Hepatocyte (in vitro differentiated cells): ENCODE data around the gene LIPC. TPM values are rescaled to one million over a fixed set of nuclear protein-coding genes. Genes with fewer than 3 reads are reported as not detected.

Source experiments
- DNase-seq: peaks from one replicate; pipeline ENCODE4 v3.0.0-alpha.2; 2016; ENCODE audit warnings: low spot score
- H2AFZ ChIP-seq: fragments of 200-600 bp; sonication (generic); 2 replicates; pipeline ENCODE4 v1.6.0; 2016; ENCODE audit warnings: antibody characterized with exemption, mild to moderate bottlenecking
- H3K27ac ChIP-seq: fragments of 200-600 bp; sonication (generic); 2 replicates; pipeline ENCODE4 v1.5.1; 2016; ENCODE audit warnings: mild to moderate bottlenecking
- H3K27me3 ChIP-seq: fragments of 200-600 bp; sonication (generic); 2 replicates; pipeline ENCODE4 v1.6.1; 2016
- H3K36me3 ChIP-seq: fragments of 200-600 bp; sonication (generic); replicated peaks from 2 replicates; pipeline ENCODE4 v1.5.1; 2016; ENCODE audit warnings: low read depth; ENCODE audit not compliant: insufficient read depth
- H3K4me1 ChIP-seq: fragments of 200-600 bp; sonication (generic); 2 replicates; pipeline ENCODE4 v1.5.1; 2016; ENCODE audit warnings: mild to moderate bottlenecking, moderate library complexity; ENCODE audit not compliant: insufficient read depth
- H3K4me2 ChIP-seq: fragments of 200-600 bp; sonication (generic); 2 replicates; pipeline ENCODE4 v1.6.0; 2016
- H3K4me3 ChIP-seq: fragments of 200-600 bp; sonication (generic); 2 replicates; pipeline ENCODE4 v1.5.1; 2016; ENCODE audit warnings: mild to moderate bottlenecking
- H3K79me2 ChIP-seq: fragments of 200-600 bp; sonication (generic); 2 replicates; pipeline ENCODE4 v1.6.0; 2017; ENCODE audit warnings: mild to moderate bottlenecking
- H3K9me2 ChIP-seq: fragments of 200-600 bp; sonication (generic); replicated peaks from 2 replicates; pipeline ENCODE4 v1.6.0; 2017; ENCODE audit warnings: mild to moderate bottlenecking; ENCODE audit not compliant: insufficient read depth
- H3K9me3 ChIP-seq: fragments of 200-600 bp; sonication (generic); 2 replicates; pipeline ENCODE4 v1.5.1; 2016; ENCODE audit warnings: low read depth, mild to moderate bottlenecking
- H4K20me1 ChIP-seq: fragments of 200-600 bp; sonication (generic); 2 replicates; pipeline ENCODE4 v1.6.0; 2016; ENCODE audit warnings: mild to moderate bottlenecking; ENCODE audit not compliant: insufficient read depth, poor library complexity, severe bottlenecking
- CTCF ChIP-seq: fragments of 200-600 bp; sonication (generic); IDR thresholded peaks from 2 replicates; pipeline ENCODE4 v1.5.1; 2016; ENCODE audit warnings: antibody characterized with exemption, mild to moderate bottlenecking; ENCODE audit not compliant: poor library complexity
- EZH2 ChIP-seq: fragments of 200-600 bp; sonication (generic); IDR thresholded peaks from 2 replicates; pipeline ENCODE4 v1.6.1; 2016; ENCODE audit warnings: antibody characterized with exemption, mild to moderate bottlenecking, borderline replicate concordance
- EZH2phosphoT487 ChIP-seq: fragments of 200-600 bp; sonication (generic); IDR thresholded peaks from one replicate; pipeline ENCODE4 v1.6.1; 2018; ENCODE audit warnings: antibody characterized with exemption, mild to moderate bottlenecking, low read depth, moderate library complexity; ENCODE audit not compliant: unreplicated experiment, severe bottlenecking
- WGBS: methylation state at CpG from one replicate; pipeline ENCODE4 v1.1.6; 2016; ENCODE audit warnings: low lambda C conversion rate; ENCODE audit errors: missing lambda C conversion rate; 5-methylcytosine and 5-hydroxymethylcytosine counted together
- polyA plus RNA-seq: library from polyadenylated mRNA; unstranded; fragments of >200 nt; fragmentation: Nextera tagmentation; extraction: Ambion mirVana; gene quantifications from 2 replicates; pipeline ENCODE4 v1.2.1, GENCODE V29; 2016
- total RNA-seq: library from RNA; depleted of rRNA; stranded (reverse); fragments of >200 nt; gene quantifications from 2 replicates; pipeline ENCODE4 v1.2.3, GENCODE V29; 2014

LIPC gene
- total and polyA plus RNA-seq, 2 experiments from 2014 or later = 37.0 to 64.8 TPM

- Histone ChIP-seq H3K27me3 (no peaks in the 10 kb centered on the region), H2AFZ (no peak overlapping the region), H3K4me2 (no peak overlapping the region), H3K9me2 (no peaks in the 10 kb centered on the region), H4K20me1 (no peaks in the 10 kb centered on the region), H3K79me2 (no peaks in the 10 kb centered on the region), H3K36me3 (no peaks in the 10 kb centered on the region), H3K27ac (no peak overlapping the region), H3K9me3 (no peaks in the 10 kb centered on the region), H3K4me1 (no peaks in the 10 kb centered on the region), H3K4me3 (no peak overlapping the region)
- TF ChIP-seq EZH2phosphoT487 (no peak), CTCF (no peak), EZH2 (no peak)
- WGBS = 94% methylated on average over 3 of the region's 3 CpGs
- no peak for DNase-seq
These were observed 150.4 kb downstream of the LIPC start for GRCh38 chr15:58582160-58582559.

- Histone ChIP-seq H3K4me3 (no peak overlapping the region), H3K36me3 (no peaks in the 10 kb centered on the region), H2AFZ (no peak overlapping the region), H3K27ac (no peak overlapping the region), H3K4me2 (no peak overlapping the region), H4K20me1 (no peaks in the 10 kb centered on the region), H3K9me2 (no peaks in the 10 kb centered on the region), H3K27me3 (no peaks in the 10 kb centered on the region), H3K4me1 (no peaks in the 10 kb centered on the region), H3K9me3 (no peaks in the 10 kb centered on the region), H3K79me2 (no peaks in the 10 kb centered on the region)
- DNase-seq = no peak
- no peak for TF ChIP-seq CTCF
- TF ChIP-seq EZH2phosphoT487 = no peak
- no peak for TF ChIP-seq EZH2
- WGBS = 93% methylated on average over 3 of the region's 3 CpGs
These were observed 151.5 kb downstream of the LIPC start for GRCh38 chr15:58583171-58583908.

GRCh38 chr15:58584789-58585461 lies 153.1 kb downstream of the LIPC start:
- Histone ChIP-seq H2AFZ (no peak overlapping the region), H3K27ac (no peak overlapping the region), H3K9me3 (no peaks in the 10 kb centered on the region), H4K20me1 (no peaks in the 10 kb centered on the region), H3K9me2 (no peaks in the 10 kb centered on the region), H3K27me3 (no peaks in the 10 kb centered on the region), H3K4me1 (no peaks in the 10 kb centered on the region), H3K79me2 (no peaks in the 10 kb centered on the region), H3K4me3 (no peak overlapping the region), H3K4me2 (no peak overlapping the region), H3K36me3 (no peaks in the 10 kb centered on the region)
- TF ChIP-seq EZH2phosphoT487 (no peak), EZH2 (no peak), CTCF (no peak)
- WGBS = 56% methylated on average over 6 of the region's 6 CpGs
- no peak for DNase-seq
